AG04449 (cell line): ENCODE results near the gene CDH22.

Experiments
- CTCF ChIA-PET: fragments of 350-600 bp; formaldehyde crosslinking; extraction: SDS; loops from one replicate; lab custom pipeline; 2021; ENCODE audit warnings: antibody characterized with exemption; lab: Yijun Ruan, JAX
- POLR2A ChIA-PET: fragments of 400-600, 350-600 bp; formaldehyde crosslinking; extraction: SDS; loops from one replicate; lab custom pipeline; 2020; ENCODE audit warnings: antibody characterized with exemption, inconsistent platforms; lab: Yijun Ruan, JAX
- DNase-seq: peaks from one replicate; pipeline ENCODE4 v3.0.0-alpha.2; 2010; ENCODE audit warnings: low read depth, low spot score
- H3K4me3 ChIP-seq: 2 replicates; pipeline ENCODE4 v1.5.1; 2011; ENCODE audit warnings: low read depth, mild to moderate bottlenecking, control low read depth, low read length
- CTCF ChIP-seq: IDR thresholded peaks from one replicate; pipeline ENCODE4 v1.5.1; 2011; ENCODE audit warnings: mild to moderate bottlenecking, moderate library complexity, low read length, control low read depth, inconsistent platforms; ENCODE audit not compliant: insufficient read depth; ENCODE audit errors: missing control alignments

The CDH22 gene

DNA sequence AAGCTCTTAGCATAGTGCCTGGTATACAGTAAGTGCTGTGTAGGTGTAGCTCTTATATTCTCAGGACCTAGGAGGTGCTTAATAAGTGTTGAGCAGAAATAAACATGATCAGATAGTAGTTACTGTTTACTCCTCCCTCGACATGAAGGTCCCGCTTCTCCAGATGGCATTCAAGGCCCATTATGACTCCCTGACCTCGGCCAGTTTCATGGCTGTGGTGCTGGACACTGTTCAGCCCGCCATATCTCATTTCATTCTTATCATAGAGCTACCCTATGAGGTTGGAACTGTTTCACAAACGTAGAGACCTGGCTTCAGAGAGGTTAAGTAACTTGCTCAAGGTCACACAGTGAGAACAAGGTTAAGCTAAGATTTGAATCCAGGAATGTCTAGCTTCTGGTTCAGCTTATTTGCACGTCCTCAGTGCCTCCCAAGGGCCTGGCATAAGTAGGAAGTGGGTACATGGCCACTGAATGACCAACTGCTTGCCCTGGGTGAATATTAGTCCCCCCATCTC lies 151.2 kb downstream of the CDH22 start:
- CTCF ChIA-PET, result interaction anchor here (1.7 kb wide), 1 partner anchor 18 kb away, joined by 4 read pairs; no protein-coding TSS in a partner anchor
- DNase-seq, result no peak
- no peak overlapping the region for H3K4me3 ChIP-seq
- no peak for TF ChIP-seq CTCF
- POLR2A ChIA-PET, result no interaction called here

GRCh38 chr20:46156065-46156464 lies 152.2 kb downstream of the CDH22 start:
- ChIA-PET CTCF (interaction anchor here (1.7 kb wide), 1 partner anchor 19 kb away, joined by 4 read pairs; no protein-coding TSS in a partner anchor), POLR2A (no interaction called here)
- no peak for TF ChIP-seq CTCF
- H3K4me3 ChIP-seq, result no peak overlapping the region
- DNase-seq, result no peak

- no peak overlapping the region for H3K4me3 ChIP-seq
- TF ChIP-seq CTCF, result no peak
- no peak for DNase-seq
- ChIA-PET CTCF (no interaction called here), POLR2A (no interaction called here)
Observed at GRCh38 chr20:46154796-46155195, 153.5 kb downstream of the CDH22 start.

DNA sequence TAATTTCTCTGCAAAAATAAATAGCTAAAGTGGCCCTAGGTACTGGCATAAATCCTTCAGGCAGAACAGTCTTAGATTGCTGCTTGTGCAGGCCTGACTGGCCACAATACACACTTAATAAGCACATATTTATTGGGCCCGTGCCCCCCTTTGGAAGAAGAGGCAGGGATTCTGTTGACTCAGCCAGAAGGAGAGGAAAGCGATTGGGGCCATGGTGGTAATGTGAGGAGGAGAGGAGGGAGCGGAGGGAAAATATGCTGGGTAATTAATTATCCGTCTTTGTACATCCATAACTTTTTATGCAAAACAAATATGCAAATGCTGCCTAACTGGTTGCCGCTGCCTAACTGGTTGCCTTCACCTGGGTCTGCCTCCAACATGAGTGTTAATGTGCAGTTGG lies 154.0 kb downstream of the CDH22 start:
- no peak for TF ChIP-seq CTCF
- POLR2A ChIA-PET, result no interaction called here
- DNase-seq, result no peak
- no peak overlapping the region for H3K4me3 ChIP-seq
- CTCF ChIA-PET, result no interaction called here

DNA sequence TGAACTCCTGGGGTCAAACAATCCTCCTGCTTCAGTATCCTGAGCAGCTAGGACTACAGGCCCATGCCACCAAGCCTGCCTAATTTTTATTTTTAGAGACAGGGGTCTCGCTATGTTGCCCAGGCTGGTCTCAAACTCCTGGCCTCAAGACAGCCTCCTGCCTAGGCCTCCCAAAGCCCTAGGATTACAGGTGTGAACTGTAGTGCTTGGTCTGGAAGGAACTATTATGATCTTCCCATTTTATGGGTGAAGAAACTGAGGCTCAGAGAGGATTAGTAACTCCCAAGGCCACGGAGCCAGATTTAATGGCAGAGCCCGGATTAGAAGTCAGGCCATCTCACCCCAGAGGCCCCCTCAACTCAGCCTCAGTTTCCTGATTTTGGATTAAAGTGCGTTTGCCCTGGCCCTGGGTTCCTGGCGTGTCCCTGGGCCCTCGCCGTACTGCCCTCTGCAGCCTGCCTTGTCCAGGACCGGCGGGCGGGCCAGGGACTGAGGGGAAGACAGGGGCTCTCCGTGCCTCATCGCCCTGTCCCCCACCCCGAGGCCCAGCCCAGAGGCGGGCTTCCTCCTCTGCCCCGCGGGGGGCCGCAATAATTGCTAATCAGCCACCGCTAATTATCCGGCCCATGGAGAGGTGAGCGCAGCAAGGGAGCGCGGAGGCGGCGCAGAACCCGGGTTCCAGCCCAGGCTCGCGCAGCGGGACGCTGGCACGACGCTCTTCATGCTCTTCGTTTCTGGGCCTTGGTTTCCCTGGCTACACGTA lies 155.3 kb downstream of the CDH22 start:
- no peak overlapping the region for H3K4me3 ChIP-seq
- no peak for TF ChIP-seq CTCF
- ChIA-PET CTCF (interaction anchor here (0.8 to 1.2 kb wide), 2 partner anchors 23 to 130 kb away, joined by 3 to 4 read pairs; no protein-coding TSS in a partner anchor), POLR2A (interaction anchor here (0.6 kb wide), 1 partner anchor 7 kb away, joined by 7 read pairs; no protein-coding TSS in a partner anchor)
- DNase-seq, result no peak

- peak; percentile 9 for TF ChIP-seq CTCF
- ChIA-PET CTCF (interaction anchor here (0.6 to 1.2 kb wide), 4 partner anchors 15 to 155 kb away, joined by 3 to 4 read pairs (median 3); no protein-coding TSS in a partner anchor), POLR2A (no interaction called here)
- H3K4me3 ChIP-seq, result no peak overlapping the region
- no peak for DNase-seq
Observed at GRCh38 chr20:46151936-46152335, 156.4 kb downstream of the CDH22 start.
